ENCODE data around the gene MACROD2. TPM values are rescaled to one million over a fixed set of nuclear protein-coding genes. Genes with fewer than 3 reads are reported as not detected.

The MACROD2 gene
- total RNA-seq, 1 experiment from 2014 or later = 1.6 TPM

DNA sequence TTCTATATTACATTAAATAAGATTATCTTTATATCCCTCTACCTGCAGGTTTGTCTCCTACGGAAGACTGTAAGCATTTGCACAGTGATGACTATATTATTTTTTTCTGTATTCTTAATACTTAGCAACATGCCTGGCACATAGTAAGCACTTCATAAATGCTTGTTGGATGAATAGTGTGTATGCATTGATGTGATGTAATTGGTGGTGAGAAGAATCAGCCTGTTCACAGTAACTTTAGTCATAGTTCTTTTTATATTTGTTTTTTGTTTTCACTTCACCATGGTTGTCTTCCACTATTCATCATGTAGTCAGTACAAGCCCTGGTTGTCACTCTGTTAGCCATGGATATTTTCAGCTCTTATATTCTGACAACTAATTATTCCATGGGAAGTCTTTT is 526.1 kb downstream of the MACROD2 start:
- no peak overlapping the region for H3K56ac ChIP-seq (ENCODE audit: insufficient read length, low read depth, low read length)
- H3K14ac ChIP-seq (ENCODE audit: insufficient read depth, low read length) = no peak overlapping the region
- H3K79me1 ChIP-seq (ENCODE audit: insufficient read depth, low read depth, low read length, poor library complexity, severe bottlenecking) = no peaks in the 10 kb centered on the region
- H2BK20ac ChIP-seq (ENCODE audit: low read depth, low read length, poor library complexity, severe bottlenecking) = no peak overlapping the region
- no CpG with 5 or more reads among the region's 1 CpG for WGBS (ENCODE audit: extremely low coverage, insufficient read length, low lambda C conversion rate)
- DNase-seq = no peak
- H3K4me1 ChIP-seq (ENCODE audit: insufficient read depth, low read length) = no peaks in the 10 kb centered on the region
- H2BK12ac ChIP-seq (ENCODE audit: insufficient read length, low read depth, low read length) = no peak overlapping the region
- H3K27ac ChIP-seq (ENCODE audit: insufficient read length, low read depth, low read length) = no peak overlapping the region
- no peak overlapping the region for H3K18ac ChIP-seq (ENCODE audit: insufficient read length, low read depth, low read length)
- no peak overlapping the region for H3K4ac ChIP-seq (ENCODE audit: low read depth, low read length)
- no peak overlapping the region for H4K91ac ChIP-seq (ENCODE audit: insufficient read length, low read depth, low read length)
- no peak overlapping the region for H3T11ph ChIP-seq (ENCODE audit: low read length)
- no peaks in the 10 kb centered on the region for H3K9me3 ChIP-seq (ENCODE audit: control insufficient read depth, low read depth, low read length)
- Mint-ChIP-seq H3K4me1 (peaks cover 4 to 11% of the 10 kb centered on the region in 2 experiments), H3K27me3 (ENCODE audit: low read depth) (no peaks in the 10 kb centered on the region), H3K36me3 (ENCODE audit: insufficient read depth in 1 of 3, low read depth in 3 of 3) (no peaks in the 10 kb centered on the region; a peak in 1 of 7 replicates), H3K4me3 (no peak overlapping the region), H3K9me3 (no peaks in the 10 kb centered on the region), H3K27ac (no peak overlapping the region)
- no peak overlapping the region for H2AK5ac ChIP-seq (ENCODE audit: insufficient read length, low read length)
- H2BK5ac ChIP-seq (ENCODE audit: insufficient read length, low read length) = no peak overlapping the region
- H3K23me2 ChIP-seq (ENCODE audit: insufficient read length, low read depth, low read length, poor library complexity, severe bottlenecking) = no peaks in the 10 kb centered on the region
- no peak overlapping the region for H2AFZ ChIP-seq (ENCODE audit: low read length)
- H2BK120ac ChIP-seq (ENCODE audit: low read depth, low read length, poor library complexity, severe bottlenecking) = no peak overlapping the region
- no peak overlapping the region for H3K4me2 ChIP-seq (ENCODE audit: insufficient read depth, insufficient read length, low read length)
- no peaks in the 10 kb centered on the region for H3K79me2 ChIP-seq (ENCODE audit: insufficient read depth, low read length)
- TF ChIP-seq, protein P1, sequence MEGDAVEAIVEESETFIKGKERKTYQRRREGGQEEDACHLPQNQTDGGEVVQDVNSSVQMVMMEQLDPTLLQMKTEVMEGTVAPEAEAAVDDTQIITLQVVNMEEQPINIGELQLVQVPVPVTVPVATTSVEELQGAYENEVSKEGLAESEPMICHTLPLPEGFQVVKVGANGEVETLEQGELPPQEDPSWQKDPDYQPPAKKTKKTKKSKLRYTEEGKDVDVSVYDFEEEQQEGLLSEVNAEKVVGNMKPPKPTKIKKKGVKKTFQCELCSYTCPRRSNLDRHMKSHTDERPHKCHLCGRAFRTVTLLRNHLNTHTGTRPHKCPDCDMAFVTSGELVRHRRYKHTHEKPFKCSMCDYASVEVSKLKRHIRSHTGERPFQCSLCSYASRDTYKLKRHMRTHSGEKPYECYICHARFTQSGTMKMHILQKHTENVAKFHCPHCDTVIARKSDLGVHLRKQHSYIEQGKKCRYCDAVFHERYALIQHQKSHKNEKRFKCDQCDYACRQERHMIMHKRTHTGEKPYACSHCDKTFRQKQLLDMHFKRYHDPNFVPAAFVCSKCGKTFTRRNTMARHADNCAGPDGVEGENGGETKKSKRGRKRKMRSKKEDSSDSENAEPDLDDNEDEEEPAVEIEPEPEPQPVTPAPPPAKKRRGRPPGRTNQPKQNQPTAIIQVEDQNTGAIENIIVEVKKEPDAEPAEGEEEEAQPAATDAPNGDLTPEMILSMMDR (conservative IDR thresholded peaks at IDR 0.05) = no peak
- H3K9ac ChIP-seq (ENCODE audit: extremely low read depth, insufficient read length, low read length) = no peak overlapping the region
- H4K20me1 ChIP-seq (ENCODE audit: control insufficient read depth, insufficient read depth, insufficient read length) = no peaks in the 10 kb centered on the region
- H4K8ac ChIP-seq (replicated peaks; ENCODE audit: insufficient read length, low read depth, low read length) = no peak overlapping the region
- no peak overlapping the region for H2BK15ac ChIP-seq (ENCODE audit: low read depth, low read length)
- no peaks in the 10 kb centered on the region for H3K27me3 ChIP-seq (ENCODE audit: insufficient read depth, low read length)
- no peak overlapping the region for H4K5ac ChIP-seq (ENCODE audit: insufficient read length, low read depth, low read length)
- H3K23ac ChIP-seq (ENCODE audit: insufficient read length, low read depth, low read length) = no peak overlapping the region

Measured in H9 (cell line).